BLaER1 treated with 17β-estradiol and CSF1 and Interleukin-3, amounts not matched to agents 10 nM and 100 nM (cell line): Measurements from ENCODE around the gene PLXND1.
A peak's percentile ranks its signal among the peaks of the same experiment; 100 is the strongest.

ENCODE experiments used
- H3K27ac ChIP-seq, 11 experiments: shearing (Covaris generic); formaldehyde crosslinking; 2 replicates each; pipeline ENCODE4 v1.8.1; 2022
- H3K27me3 ChIP-seq, 11 experiments: shearing (Covaris generic); formaldehyde crosslinking; 2 replicates each; pipeline ENCODE4 v1.8.1; 2022
- H3K36me3 ChIP-seq, 11 experiments: shearing (Covaris generic); formaldehyde crosslinking; 2 replicates each; pipeline ENCODE4 v1.8.1; 2022
- H3K4me1 ChIP-seq, 10 experiments: shearing (Covaris generic); formaldehyde crosslinking; 2 replicates each; pipeline ENCODE4 v1.8.1; 2022
- H3K4me2 ChIP-seq, 11 experiments: shearing (Covaris generic); formaldehyde crosslinking; 2 replicates each; pipeline ENCODE4 v1.8.1; 2022
- H3K4me3 ChIP-seq, 10 experiments: shearing (Covaris generic); formaldehyde crosslinking; 2 replicates each; pipeline ENCODE4 v1.8.1; 2022
- H3K9ac ChIP-seq, 11 experiments: shearing (Covaris generic); formaldehyde crosslinking; 2 replicates each; pipeline ENCODE4 v1.8.1; 2022
- H3K9me3 ChIP-seq, 11 experiments: shearing (Covaris generic); formaldehyde crosslinking; replicated peaks in 1 of 11; 2 replicates each; pipeline ENCODE4 v1.8.1; 2022
- H4K20me1 ChIP-seq, 11 experiments: shearing (Covaris generic); formaldehyde crosslinking; 2 replicates each; pipeline ENCODE4 v1.8.1; 2022
- Cebpa-rat ChIP-seq, 11 experiments: shearing (Covaris generic); IDR thresholded peaks; 2 replicates each; pipeline ENCODE4 v1.8.1; 2022

The PLXND1 gene

DNA sequence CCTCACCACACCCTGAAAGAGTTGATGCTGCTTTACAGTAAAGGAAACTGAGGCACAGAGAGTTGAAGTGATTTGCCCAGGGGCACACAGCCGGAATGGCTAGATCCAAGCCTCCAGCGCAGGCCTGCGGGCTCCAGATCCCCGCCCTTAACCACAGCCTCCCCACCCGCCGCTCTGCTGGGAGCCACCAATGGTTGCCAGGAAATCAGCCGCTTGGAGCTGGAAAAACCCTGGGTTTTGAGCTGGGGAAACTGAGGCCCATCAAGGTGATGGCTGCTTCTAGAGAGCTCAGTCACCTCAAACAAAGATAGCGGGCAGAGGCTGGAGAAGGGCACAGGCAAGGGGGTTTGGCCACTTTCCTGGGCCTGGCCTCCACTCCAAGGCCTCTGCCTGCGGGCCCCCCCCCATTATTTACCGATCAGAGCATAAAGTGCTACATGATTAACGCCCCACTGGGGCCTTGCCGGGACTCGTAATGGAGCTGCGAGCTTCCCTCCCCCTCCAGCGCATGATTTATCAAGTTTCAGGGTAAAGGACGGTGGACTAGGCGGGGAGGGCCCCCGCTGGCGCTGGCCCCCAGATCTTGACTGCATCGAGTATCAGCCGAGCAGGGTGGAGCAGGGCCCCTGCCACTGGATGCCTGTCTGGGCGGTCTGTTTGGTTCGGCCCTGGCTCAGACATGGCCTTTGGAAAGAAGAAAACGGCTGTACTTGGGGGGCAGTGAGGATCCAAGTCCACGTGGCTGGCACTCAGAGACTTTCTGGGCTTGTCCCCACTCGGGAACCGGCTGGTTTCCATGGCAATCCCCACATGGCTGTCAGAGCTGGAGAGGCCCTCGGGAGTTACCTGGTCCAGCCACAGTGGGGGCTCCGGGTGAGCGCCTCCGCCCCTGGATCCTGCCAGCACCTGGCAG is 9.1 kb downstream of the PLXND1 start:
- H3K4me1 ChIP-seq: peaks cover 96 to 100% (median 98%) of the 10 kb centered on the region in 10 experiments
- peak overlapping the region; percentile 82 to 95 (median 87) for H3K9ac ChIP-seq
- peak overlapping the region; percentile 92 to 100 (median 99) for H3K4me2 ChIP-seq
- peaks cover 11 to 86% (median 53%) of the 10 kb centered on the region in 11 experiments for H4K20me1 ChIP-seq
- H3K36me3 ChIP-seq: peaks cover 0 to 52% (median 14%) of the 10 kb centered on the region in 11 experiments; a peak in 14 of 22 replicates
- H3K27ac ChIP-seq: peak overlapping the region; percentile 56 to 100 (median 98); a peak in 21 of 22 replicates
- H3K27me3 ChIP-seq: no peaks in the 10 kb centered on the region
- H3K4me3 ChIP-seq: peak overlapping the region; percentile 27 to 98 (median 52)
- no peaks in the 10 kb centered on the region for H3K9me3 ChIP-seq
- TF ChIP-seq Cebpa-rat (IDR thresholded peaks at IDR 0.05): 0 out of 22 replicates have a peak, but pooled peaks of 1 of the 11 experiments have one; percentile 1

DNA sequence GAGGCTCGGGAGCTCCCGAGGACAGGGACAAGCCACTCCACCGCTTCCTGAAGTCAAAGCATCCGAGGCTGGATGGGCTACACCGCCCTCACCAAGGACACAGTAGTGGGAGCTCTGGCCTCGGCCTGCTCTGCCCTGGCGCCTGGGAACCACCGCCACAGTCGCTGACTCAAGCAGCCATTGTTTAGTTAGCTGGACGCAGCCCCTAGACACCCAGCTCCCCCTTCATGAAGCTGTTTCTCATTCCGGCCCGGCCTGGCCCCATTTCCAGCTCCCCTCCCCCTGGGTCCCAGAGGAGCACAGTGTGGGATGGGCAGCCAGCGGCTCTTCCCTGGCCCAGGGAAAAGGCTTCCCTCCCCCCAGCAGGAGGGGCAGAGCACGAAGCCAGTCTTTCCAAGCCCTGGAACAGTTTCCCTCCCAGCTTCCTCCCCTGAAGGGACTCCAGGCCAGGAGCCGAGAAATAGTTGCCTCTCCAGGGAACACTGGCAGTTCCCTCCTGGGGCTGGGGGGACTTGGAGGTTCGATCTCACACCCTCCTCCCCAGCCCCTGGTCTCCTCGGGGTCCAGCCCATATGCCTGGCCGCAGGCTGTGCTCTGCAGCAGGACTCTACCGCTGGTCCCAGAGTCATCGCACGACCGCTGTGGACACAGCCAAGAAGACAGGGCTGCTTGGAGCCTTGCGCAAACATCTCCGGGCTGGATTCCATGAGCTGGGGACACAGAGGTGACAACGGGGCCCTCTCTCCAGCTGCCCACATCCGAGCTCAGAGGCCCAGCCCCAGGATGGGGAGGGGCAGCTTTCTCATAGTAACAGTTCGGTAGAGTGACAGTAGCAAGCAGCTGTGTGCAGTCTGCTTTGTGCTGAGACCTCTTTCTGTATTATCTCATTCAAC is 10.0 kb downstream of the PLXND1 start:
- H3K36me3 ChIP-seq: peaks cover 0 to 44% (median 7%) of the 10 kb centered on the region in 11 experiments; a peak in 11 of 22 replicates
- peak overlapping the region; percentile 92 to 100 (median 99) for H3K4me2 ChIP-seq
- H4K20me1 ChIP-seq: peaks cover 2 to 83% (median 44%) of the 10 kb centered on the region in 11 experiments; a peak in 20 of 22 replicates
- peak overlapping the region; percentile 56 to 100 (median 98) for H3K27ac ChIP-seq
- H3K9me3 ChIP-seq: no peaks in the 10 kb centered on the region
- peak overlapping the region; percentile 10 to 98 (median 52); a peak in 18 of 20 replicates for H3K4me3 ChIP-seq
- peaks cover 96 to 100% (median 98%) of the 10 kb centered on the region in 10 experiments for H3K4me1 ChIP-seq
- peak in 8 of 11 experiments; percentile 16 to 78 (median 72); a peak in 13 of 22 replicates for TF ChIP-seq Cebpa-rat (IDR thresholded peaks at IDR 0.05)
- H3K9ac ChIP-seq: peak overlapping the region; percentile 82 to 95 (median 87)
- no peaks in the 10 kb centered on the region for H3K27me3 ChIP-seq

DNA sequence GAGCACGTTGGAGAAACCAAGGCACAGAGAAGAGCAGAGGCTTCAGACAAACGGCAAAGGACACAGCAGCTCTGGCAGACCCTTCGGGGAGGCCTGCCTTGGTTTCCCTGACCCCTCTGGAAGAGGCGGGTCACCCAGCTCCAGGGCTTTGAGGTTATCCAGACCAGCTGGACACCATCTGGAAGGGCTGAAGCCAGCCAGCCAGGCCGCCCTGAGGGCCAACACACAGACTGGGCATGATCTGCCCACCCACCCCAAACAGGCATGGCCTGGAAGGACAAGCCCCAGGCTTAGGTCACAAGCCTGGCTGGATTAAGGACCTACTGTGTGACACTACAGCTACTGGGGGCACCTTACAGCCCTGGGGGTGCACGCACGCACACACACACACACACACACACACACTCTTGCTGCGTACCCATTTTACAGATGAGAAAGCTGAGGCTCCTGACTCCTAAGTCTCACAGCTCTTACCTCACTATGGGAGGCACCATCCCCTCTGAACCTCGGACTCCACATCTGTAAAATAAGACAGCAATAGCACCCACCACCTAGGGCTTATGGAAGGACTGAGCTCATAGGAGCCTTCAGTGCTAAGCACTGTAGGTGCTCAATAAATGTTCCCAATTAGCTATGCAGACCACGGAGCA is 10.8 kb downstream of the PLXND1 start:
- H3K4me3 ChIP-seq: peak overlapping the region in 9 of 10 experiments; percentile 39 to 98 (median 54); a peak in 14 of 20 replicates
- H3K4me1 ChIP-seq: peaks cover 96 to 100% (median 98%) of the 10 kb centered on the region in 10 experiments
- peak overlapping the region; percentile 82 to 95 (median 87) for H3K9ac ChIP-seq
- peaks cover 0 to 44% (median 3%) of the 10 kb centered on the region in 11 experiments; a peak in 9 of 22 replicates for H3K36me3 ChIP-seq
- peaks cover 0 to 83% (median 36%) of the 10 kb centered on the region in 11 experiments; a peak in 17 of 22 replicates for H4K20me1 ChIP-seq
- peak overlapping the region; percentile 92 to 100 (median 99) for H3K4me2 ChIP-seq
- no peak for TF ChIP-seq Cebpa-rat (IDR thresholded peaks at IDR 0.05)
- peak overlapping the region; percentile 56 to 100 (median 98) for H3K27ac ChIP-seq
- no peaks in the 10 kb centered on the region for H3K27me3 ChIP-seq
- no peaks in the 10 kb centered on the region for H3K9me3 ChIP-seq

DNA sequence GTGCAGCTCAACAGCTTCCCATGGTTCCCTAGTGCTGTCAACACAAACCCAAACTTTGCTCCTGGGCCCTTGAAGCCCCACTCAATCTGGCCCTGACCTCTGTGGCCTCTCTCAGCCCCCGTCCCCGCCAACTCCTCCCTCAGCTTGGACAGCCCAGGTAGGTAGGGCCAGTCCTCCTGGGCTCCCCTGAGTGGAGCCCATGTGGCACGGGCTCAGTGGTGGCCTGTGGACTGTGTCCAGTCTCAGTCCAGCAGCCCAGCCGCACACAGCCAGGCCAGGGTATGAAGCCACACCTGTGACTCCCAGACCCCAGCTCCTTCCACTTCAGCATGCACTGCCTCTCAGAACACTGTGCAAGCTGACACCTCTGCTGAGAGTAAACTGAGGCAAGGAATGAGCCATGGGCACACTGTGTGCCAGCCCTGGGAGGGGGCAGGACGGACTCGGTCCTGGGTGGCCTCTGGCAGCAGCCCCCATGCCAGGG is 11.5 kb downstream of the PLXND1 start:
- peaks cover 0 to 83% (median 29%) of the 10 kb centered on the region in 11 experiments; a peak in 15 of 22 replicates for H4K20me1 ChIP-seq
- no peak for TF ChIP-seq Cebpa-rat (IDR thresholded peaks at IDR 0.05)
- no peaks in the 10 kb centered on the region for H3K27me3 ChIP-seq
- peak overlapping the region; percentile 92 to 100 (median 99) for H3K4me2 ChIP-seq
- peaks cover 0 to 42% (median 3%) of the 10 kb centered on the region in 11 experiments; a peak in 10 of 22 replicates for H3K36me3 ChIP-seq
- H3K4me3 ChIP-seq: peak overlapping the region in 6 of 10 experiments; percentile 48 to 98 (median 60); a peak in 12 of 20 replicates
- H3K27ac ChIP-seq: peak overlapping the region; percentile 56 to 100 (median 98)
- H3K9ac ChIP-seq: peak overlapping the region; percentile 82 to 95 (median 87)
- H3K9me3 ChIP-seq: no peaks in the 10 kb centered on the region
- peaks cover 96 to 100% (median 98%) of the 10 kb centered on the region in 10 experiments for H3K4me1 ChIP-seq

DNA sequence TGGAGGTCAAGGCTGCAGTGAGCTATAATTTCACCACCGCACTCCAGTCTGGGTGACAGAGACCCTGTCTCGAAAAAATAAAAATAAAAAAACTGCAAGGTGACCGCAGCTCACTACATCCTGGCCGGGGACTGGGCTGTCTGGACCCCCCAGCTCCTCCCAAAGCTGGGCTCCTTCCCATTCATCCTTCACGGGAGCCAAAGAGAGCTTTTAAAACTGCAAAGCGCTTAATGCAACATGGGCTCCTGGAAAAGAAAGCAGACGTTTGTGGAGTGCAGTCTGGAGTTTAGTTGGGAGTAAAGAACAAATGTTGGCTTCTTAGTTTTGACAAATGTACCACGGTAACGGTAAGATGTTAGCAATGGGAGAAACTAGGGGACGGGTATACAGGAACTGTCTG is 12.1 kb downstream of the PLXND1 start:
- H3K4me3 ChIP-seq: peak overlapping the region; percentile 37 to 98 (median 54); a peak in 19 of 20 replicates
- peak overlapping the region; percentile 82 to 95 (median 87) for H3K9ac ChIP-seq
- H3K27me3 ChIP-seq: no peaks in the 10 kb centered on the region
- H3K4me2 ChIP-seq: peak overlapping the region; percentile 92 to 100 (median 99)
- H3K4me1 ChIP-seq: peaks cover 97 to 100% (median 98%) of the 10 kb centered on the region in 10 experiments
- TF ChIP-seq Cebpa-rat (IDR thresholded peaks at IDR 0.05): no peak
- H3K36me3 ChIP-seq: peaks cover 0 to 47% (median 3%) of the 10 kb centered on the region in 11 experiments; a peak in 11 of 22 replicates
- H3K27ac ChIP-seq: peak overlapping the region; percentile 90 to 100 (median 98)
- H3K9me3 ChIP-seq: no peaks in the 10 kb centered on the region
- peaks cover 0 to 83% (median 24%) of the 10 kb centered on the region in 11 experiments; a peak in 11 of 22 replicates for H4K20me1 ChIP-seq

DNA sequence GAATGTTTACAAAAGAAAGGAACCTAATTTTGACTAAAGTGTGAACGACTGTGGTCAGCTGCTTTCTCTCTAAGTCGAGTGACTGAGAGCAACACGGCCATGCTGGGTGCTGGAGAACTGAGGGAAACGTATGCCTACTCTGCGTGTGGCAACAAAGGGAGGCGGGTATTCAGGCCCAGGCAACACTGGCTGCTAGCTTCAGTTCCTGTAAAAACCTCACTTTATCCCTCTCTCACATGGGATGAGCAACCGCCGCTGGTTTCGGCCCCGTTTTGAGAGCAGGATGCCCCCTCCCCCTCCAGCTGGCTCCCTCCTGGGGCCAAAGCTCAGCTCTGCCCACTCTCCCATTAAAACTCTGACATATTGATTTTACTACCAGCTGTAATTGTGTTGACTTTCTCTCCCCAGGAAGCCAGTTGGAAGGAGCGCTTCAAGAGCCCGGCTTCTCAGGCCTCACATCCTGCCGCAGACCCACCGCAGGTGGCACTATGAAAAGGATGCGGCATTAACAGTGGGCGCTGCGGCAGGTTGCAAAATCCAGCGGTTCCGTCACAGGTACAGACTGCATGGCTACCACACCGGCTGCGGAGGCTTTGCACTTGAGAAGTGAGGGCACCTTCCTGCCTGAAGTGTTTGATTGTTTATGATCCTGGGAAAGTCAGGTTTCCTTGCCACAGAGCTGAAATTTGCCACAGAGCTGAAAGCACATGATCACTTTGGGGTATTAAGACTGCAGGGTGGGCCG is 12.7 kb downstream of the PLXND1 start:
- peaks cover 96 to 100% (median 98%) of the 10 kb centered on the region in 10 experiments for H3K4me1 ChIP-seq
- H3K4me2 ChIP-seq: peak overlapping the region; percentile 92 to 100 (median 99)
- peak overlapping the region; percentile 82 to 95 (median 87) for H3K9ac ChIP-seq
- H3K9me3 ChIP-seq: no peaks in the 10 kb centered on the region
- H3K36me3 ChIP-seq: peaks cover 0 to 50% (median 5%) of the 10 kb centered on the region in 11 experiments; a peak in 14 of 22 replicates
- TF ChIP-seq Cebpa-rat (IDR thresholded peaks at IDR 0.05): peak in 4 of 11 experiments; percentile 5 to 42 (median 24); a peak in 4 of 22 replicates
- H4K20me1 ChIP-seq: peaks cover 0 to 82% (median 17%) of the 10 kb centered on the region in 11 experiments; a peak in 11 of 22 replicates
- peak overlapping the region; percentile 90 to 100 (median 98) for H3K27ac ChIP-seq
- peak overlapping the region; percentile 37 to 98 (median 54) for H3K4me3 ChIP-seq
- no peaks in the 10 kb centered on the region for H3K27me3 ChIP-seq

DNA sequence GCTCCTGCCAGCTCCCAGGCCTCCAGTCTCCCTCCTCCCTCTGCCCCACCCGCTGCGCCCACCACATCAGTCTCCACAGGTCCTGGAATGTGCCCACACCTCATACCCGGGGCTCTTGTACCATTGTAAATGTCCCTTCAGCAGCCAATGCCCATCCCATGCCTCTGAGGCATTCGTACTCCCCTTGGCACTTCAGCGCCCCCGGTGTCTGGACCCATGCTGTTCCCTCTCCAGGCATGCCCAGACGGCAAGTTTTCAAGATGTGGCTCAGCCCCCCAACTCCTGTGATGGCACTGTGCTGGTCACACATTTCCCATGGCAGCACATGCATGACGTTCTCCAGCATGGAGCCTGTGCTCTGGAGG is 13.3 kb downstream of the PLXND1 start:
- Histone ChIP-seq H3K27ac (peak overlapping the region; percentile 90 to 100 (median 98)), H3K9me3 (no peaks in the 10 kb centered on the region), H3K36me3 (peaks cover 0 to 51% (median 10%) of the 10 kb centered on the region in 11 experiments; a peak in 14 of 22 replicates), H3K9ac (peak overlapping the region; percentile 82 to 95 (median 87)), H3K4me2 (peak overlapping the region; percentile 92 to 100 (median 99)), H3K4me1 (peaks cover 96 to 100% (median 98%) of the 10 kb centered on the region in 10 experiments), H3K27me3 (no peaks in the 10 kb centered on the region), H3K4me3 (peak overlapping the region; percentile 30 to 96 (median 54); a peak in 19 of 20 replicates), H4K20me1 (peaks cover 0 to 82% (median 12%) of the 10 kb centered on the region in 11 experiments; a peak in 11 of 22 replicates)
- no peak for TF ChIP-seq Cebpa-rat (IDR thresholded peaks at IDR 0.05)
